HG02884 (cell line): Measurements from ENCODE around the gene FH.

Source experiments
- ATAC-seq: cut with Tn5 transposase; IDR thresholded peaks from one replicate; pipeline ENCODE4 v1.9.1; 2021; ENCODE audit warnings: mild to moderate bottlenecking, moderate library complexity; ENCODE audit not compliant: unreplicated experiment

FH gene

DNA sequence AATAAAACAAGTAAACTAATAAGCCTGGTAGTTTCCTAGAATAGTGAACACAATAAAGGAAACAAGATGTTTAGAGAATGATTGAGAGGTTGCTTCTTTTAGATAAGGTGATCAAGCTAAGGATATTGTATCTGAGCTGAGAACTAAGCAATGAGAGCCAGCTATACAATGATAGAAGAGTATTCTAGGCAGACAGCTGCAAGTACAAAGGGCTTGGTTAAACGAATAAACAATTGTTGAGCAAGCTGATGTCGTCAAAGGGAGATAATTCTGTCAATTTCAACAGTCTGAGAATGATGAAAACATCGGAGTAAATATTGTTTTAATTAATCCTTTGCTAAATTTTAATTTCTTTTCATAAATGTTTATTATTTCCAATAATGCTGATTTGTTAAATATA lies 5.5 kb upstream of the FH start:
- ATAC-seq, result no peak

DNA sequence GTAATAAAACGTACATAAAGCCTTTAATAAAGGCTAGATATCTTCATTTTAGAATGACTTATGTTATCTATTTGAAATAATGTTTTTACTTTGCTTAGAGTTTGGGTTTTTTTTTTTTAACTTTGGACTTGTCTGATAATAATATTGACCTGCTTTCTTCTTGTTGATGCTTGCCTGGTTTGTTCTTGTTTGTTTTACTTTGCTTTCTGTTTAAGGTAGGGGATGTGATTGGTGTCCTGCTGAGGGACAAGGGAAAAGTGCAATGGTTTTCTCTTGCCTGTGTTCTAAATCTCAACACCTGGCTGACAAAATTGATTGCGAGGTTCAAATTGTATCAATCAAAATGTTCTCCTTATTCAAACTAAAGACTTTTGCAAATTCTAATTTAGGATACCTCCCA lies 2.2 kb upstream of the FH start:
- no peak for ATAC-seq

DNA sequence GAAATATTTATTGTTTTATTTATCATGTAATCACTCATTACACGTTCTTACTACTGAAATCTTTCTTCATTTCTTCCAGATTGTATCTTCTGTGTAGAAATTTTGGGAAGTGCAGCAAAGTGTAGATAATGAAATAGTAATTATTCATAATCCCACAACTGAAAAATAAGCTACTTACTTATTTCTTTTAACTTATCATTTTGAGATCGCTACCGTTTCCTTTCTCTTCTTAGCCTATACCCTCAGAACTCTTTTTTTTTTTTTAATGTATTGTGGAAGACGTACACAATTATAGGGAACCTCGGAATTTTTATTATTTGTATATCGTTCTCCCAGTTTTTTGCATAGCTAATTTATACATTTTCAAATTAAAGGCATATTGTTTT lies 518 bp upstream of the FH start:
- no peak for ATAC-seq

DNA sequence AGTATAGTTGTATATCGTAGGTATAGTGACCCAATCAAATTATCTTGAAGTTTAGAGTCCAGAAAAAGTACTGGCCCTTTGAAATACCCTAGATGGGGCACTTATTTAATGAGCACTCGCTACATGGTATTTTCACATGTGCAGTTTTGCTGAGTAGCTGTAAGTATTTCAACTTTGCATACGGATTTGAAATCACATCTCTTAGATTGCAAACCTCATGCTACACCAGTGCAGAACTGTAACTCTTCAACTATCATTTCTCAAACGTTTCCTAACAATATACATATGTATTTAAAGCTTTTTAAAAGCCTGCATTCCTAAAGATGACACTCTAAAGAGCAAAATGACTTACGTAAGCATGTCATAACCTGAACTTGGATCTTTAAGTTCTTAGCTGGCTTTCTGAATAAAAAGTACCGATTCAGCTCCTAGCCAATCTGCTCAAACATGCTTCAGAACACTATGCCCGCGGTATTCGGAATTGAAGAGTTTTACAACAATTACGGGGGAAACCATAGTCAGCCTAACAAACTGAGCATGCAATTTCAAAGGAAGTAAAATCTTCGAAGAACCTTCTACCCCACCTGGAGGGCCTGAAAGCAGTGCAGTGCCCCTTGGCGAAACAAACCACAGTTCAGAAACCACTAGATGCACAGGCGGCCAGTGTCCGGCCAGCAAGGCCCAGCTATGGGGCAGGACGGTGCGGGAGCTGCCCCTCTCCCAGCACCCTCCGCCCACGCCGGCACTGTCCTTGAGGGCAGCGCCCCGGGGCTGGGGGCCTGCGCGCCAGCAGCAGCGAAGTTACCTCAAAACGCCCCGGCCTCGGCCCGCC lies 863 bp downstream of the FH start:
- peak; percentile 26 for ATAC-seq

DNA sequence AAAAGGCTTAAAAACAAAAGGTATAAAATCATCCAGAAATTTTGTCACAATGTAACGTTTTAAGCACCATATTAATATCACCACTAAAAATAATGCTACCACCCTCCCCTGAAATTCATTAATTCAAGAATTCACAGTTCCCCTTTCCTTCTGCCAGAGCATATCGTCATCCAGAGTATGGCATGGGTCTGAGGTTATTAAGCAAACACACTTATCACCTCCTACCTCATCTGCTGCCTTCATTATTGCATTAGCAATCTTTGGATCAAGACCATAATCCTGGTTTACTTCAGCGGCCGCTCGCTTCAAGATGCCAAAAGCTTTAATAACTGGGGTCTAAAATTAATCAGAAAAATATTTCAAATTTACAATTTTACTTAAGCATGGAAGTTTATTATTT lies 6.2 kb downstream of the FH start:
- ATAC-seq, result no peak

DNA sequence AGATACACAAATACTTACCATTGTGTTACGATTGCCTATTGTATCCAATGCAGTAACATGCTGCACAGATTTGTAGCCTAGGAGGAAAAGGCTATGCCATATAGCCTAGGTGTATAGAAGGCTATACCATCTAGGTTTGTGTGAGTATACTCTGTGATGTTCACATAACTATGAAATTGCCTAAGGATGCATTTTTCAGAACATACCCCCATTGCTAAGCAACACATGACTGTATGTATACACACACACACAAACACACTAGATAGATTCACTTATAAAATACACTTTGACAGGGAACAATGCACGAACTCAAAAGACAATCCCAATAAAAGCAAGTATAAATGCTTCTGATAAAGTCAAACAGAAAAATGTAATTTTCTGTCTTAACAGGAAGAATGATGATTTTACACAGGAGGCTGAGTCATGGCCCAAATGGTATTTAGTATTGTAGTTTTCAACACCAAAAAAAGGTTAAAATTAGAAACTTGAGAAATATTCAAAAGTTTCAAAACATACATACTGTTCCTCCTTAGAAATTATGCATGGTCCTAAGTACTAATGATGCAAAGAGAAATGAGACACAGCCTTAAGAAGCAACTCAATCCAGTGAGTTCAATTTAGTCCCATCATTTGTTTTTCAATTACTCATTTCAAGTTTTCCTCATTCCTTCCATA lies 12.2 kb downstream of the FH start:
- no peak for ATAC-seq

DNA sequence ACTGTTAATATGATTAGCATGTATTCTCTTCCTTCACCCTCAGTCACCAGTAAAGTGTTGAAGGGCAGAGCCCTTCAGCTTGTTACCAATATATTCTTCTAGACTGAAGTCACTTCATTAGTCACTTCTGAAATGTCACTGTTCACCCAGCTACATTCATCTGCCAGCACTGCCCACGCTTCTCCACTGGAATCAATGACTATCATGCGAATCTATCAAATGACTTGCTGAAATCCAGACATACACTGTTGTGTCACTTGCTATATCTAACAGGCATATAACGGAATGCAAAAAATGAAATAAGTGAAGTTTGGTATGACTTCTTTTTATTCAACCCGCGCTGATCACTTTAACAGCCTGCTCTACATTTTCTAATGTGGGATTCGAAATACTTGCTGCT lies 16.1 kb downstream of the FH start:
- ATAC-seq, result no peak

DNA sequence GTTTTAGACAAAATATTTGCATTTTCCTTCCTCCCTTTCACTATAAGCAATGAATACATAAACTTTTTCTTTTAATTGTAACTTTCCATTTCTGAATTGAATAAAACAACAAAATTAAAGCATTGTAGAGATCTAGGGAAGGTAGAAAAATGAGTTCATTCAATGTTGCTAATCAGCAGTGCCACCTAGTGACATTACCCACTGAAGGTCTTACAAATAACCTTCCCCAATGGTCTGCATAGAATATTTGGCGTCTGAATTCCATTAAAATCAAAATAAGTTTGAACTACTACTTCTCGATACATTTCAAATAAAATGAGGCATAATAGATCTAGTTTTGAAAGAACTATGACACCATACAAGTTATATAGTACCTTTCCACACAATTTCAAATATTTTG lies 19.6 kb downstream of the FH start:
- ATAC-seq, result no peak

DNA sequence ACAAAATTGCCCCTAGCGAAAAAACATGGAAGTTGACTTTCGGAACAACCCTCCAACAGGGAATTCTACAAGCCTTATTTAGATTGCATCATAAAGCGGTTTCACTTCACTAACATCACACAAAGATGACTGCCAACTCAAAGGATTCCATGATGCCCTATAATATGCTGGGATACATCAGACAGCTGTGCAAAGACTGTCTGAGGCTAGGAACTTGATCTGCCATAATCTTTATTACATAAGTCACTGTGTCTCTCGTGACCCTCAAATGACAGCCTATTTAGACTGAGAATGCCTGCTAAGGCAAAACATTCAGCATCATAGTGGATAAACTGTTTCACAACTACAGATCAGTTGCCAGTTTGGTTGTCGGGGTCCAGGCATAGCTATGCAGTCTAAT lies 23.8 kb downstream of the FH start:
- no peak for ATAC-seq

DNA sequence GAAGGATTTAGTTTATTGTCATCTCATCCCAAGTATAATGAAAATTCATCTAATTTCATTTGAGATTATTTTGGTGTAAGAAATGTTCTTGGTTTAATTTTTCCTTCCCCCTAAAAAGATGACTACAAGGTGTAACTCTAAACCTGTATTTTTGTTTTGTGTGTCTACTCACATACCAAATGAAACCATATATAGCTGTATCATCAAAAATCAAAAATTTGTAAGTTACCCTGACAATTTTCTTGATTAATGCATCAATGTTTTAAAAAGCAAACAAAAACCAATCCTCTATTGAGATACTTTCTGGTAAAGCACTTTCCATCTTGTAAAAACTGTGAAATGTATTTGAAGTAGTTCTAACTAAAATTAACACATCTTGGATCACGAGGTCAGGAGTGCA lies 30.8 kb downstream of the FH start:
- no peak for ATAC-seq

DNA sequence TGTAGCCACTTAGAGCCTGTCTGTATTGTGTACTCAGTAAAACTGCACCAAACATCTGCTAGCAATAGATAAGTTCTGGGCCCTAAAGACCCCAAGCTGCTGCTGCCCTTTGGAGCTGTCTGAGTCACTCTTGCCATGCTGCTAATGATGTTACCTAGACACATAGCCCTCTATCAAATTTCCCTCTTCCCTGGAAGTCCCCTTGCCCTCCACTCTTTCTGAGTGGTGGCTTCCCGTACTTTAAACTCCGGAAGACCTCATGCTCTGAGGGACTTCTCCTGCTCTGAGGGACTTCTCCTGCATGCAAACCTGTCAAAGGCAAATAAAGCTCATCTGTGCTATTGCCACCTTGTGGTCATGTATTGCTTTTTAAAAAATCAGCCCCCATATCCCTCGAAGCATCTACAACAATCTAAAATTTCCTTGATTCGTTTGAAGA lies 34.0 kb downstream of the FH start:
- ATAC-seq, result peak; percentile 37

DNA sequence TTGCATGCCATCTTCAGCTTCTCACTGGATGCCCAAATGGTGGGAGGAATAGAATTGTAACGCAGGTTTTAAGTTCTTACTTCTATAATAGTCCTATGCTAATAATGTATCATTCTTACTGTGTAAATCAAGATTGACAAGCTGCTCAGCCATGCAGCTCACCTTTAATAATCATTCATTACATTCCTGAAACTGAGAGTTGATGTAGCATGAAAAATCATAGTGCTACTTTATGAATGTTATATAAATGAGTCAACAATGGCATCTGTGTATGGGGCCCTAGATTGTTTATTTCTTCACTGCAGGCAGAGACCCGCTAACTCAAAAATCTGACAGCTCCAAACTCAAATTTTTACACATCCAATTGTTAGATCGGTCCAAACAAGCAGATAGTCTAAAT lies 34.4 kb downstream of the FH start:
- peak; percentile 88 for ATAC-seq

DNA sequence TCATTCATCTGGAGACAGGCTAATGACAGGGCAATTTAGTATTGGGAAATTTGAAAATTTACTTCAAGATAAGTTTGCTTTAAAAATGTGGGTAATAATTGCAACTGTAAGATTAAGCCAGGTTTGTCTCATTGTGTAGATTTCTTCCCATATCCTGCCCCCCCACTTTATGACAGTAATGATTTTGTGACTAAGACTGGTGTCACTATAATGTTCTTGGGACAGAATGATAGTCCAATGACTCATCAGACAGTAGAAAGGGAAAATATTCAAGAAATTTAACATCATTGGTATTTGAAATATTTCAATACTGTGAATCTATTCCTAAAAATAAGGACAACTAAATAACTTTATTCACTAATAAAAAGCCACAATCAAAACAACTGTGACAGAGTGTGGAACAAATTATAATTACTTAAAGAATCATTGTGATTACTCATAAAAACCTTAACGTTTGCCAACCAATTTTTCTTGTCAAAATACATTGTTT lies 36.7 kb downstream of the FH start:
- no peak for ATAC-seq

DNA sequence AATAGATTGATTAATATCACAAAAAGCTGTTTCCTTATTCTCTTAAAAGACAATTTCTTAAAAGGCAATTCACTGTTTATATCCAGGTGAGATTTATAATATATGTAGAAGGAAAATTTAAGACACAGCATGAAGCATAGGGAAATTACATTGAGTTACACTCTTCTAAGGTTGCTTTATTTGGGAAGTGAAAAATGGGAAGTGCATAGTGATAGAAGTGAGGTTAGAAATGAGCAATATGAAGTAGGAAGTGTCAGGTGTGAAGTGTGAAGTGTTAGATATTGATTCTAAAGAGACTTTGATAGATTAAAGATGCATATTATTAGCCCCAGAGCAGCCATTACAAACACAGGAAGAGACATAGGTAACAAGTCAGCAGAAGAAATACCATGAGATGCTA lies 40.3 kb downstream of the FH start:
- ATAC-seq, result no peak

DNA sequence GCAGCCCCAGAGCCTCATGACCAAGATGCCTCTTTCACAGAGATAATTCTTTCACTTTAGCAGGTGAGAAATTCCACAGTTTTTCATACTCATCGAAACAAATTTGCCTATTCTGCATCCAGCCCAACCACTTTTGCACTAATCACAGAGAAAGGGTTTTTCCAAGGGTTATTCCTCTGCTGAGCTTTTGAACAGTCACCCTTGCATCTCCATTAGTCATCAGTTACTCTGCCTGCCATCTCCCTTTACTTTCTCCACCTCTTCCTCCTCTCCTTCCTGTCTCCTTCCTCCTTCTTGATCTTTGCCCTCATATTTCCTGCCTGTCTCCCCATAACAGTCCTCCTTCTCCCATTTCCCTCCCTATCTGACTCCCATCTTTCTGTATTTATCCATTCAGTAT lies 43.9 kb downstream of the FH start:
- ATAC-seq, result peak; percentile 61

DNA sequence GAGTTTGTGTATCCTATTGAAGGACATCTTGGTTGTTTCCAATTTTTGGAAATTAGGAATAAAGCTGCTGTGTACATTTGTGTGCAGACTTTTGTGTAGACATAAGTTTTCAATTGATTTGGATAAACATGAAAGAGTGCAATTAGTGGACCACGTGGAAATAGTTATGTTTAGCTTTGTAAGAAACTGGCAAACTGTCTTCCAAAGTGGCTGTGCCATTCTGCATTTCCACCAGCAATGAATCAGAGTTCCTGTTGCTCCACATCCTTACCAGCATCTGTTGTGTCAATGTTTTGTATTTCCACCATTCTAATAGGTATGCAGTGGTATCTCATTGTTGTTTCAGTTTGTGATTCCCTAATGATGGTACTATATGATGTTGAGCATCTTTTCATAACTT lies 46.5 kb downstream of the FH start:
- no peak for ATAC-seq

DNA sequence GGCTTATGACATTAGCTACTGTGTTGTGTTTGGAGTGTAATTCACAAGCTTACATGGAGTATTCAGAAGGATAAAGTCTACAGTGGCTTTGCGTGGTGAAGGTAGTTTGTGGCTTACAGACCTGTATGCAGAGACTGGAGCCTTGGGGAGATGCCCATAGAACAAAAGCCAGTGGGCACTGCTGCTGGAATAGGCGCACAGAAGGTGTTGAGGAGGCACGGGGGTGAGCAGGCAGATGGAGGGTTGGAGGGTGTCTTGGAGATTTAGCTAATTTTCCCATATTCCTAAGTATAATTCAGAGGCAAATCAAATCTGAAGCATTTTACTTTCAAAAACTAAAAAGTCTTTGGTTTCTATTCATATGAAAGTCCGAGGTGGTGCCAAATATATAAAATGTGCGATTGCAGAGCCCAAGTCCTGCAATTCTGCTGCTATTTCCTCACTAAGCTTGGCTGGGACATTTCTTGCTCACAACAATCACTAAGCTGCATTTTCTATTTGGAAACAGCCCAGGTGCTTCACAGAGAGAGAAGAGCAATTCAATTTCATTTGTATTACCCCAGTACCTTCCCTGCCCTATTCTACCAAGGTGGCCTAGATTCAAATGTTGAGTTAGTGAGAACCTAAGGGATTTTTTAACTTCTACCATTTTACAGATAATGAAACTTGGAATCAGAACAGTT lies 48.5 kb downstream of the FH start:
- ATAC-seq, result no peak

DNA sequence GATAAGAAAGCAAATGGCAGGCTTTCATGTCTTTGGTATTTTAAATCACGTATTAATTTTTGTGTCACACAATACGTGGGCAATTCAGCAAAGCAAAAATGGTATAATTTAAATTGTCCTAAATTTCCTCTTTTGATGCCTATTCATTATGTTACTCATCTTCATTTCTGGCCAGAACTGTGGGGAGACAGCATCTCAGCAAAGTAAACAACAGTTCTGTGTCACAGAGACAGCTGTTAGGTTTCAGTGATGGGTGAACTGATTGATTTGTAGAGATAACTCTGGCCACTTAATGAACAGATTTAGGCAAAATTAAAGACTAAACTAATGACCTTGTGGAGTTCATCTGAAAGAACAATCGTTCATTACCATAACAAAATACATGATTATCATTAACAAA lies 49.2 kb downstream of the FH start:
- no peak for ATAC-seq

DNA sequence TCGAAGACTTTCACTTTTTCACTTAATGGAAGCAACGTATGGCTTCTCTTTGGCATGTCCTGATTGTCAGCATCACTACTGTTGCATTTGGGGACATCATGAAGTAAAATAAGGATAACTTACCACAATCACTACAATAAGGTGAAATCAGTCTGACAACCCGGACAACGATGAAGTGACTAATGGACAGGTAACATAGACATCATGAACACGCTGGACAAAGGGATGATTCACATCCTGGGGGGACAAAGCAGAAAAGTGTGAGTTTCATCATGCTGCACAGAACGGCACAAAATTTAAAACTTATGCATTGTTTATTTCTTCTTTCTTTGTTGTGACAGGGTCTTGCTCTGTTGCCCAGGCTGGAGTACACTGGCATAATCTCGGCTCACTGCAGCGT lies 53.9 kb downstream of the FH start:
- ATAC-seq, result no peak

DNA sequence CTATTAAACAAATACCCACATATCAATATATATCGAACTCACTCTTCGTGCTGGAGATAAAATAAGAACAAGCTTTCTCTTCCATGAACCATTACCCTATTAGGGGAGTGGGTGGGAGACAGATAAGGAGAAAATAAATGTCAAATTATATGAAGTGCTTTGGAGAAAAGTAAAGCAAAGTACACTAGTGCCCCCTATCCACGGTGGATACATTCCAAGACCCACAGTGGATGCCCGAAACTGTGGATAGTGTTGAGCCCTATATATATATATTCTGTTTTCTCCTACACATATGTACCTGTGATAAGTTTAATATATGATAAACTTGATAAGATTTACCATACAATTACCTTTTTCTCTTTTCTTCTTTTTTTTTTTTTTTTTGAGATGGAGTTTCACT lies 54.6 kb downstream of the FH start:
- no peak for ATAC-seq

DNA sequence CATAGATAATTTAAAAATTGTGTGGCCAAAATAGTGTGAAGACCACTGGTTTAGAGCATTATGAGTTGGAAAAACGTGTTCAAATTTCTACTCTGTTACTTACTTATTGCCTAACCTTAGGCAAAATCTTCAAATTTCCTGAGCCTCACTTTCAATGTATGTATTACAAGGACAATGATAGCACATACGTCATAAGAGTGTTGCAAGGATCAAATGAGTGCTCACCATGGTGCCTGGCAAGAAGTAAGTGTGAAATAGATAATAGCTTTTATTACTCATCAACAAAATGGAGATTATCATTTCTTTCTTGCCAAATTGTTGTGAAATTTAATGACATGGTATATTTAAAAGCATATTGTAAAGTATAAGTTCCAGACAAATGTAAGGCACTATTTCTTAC lies 57.2 kb downstream of the FH start:
- no peak for ATAC-seq
